Esophagus muscularis mucosa (tissue), 3 donors: Measurements from ENCODE around the gene ANO10.

Source experiments
- POLR2A ChIP-seq: fragments of 450-650 bp; IDR thresholded peaks from one replicate; pipeline ENCODE4 v1.6.1; 2017; ENCODE audit warnings: antibody characterized with exemption, moderate library complexity, mild to moderate bottlenecking, low read depth
- POLR2AphosphoS5 ChIP-seq, 2 donors: sonication (generic); formaldehyde crosslinking; IDR thresholded peaks; one replicate each; pipeline ENCODE4 v1.6.1; 2017; ENCODE audit warnings: antibody characterized with exemption in 2 of 2
- TF ChIP-seq, protein P1 (sequence below), 3 experiments: fragments of 200-600 bp in 2 of 3; fragments of 450-650 bp in 1 of 3; sonication (generic) in 2 of 3; IDR thresholded peaks; one replicate each; pipeline ENCODE4 v1.5.1; 2017 to 2019; ENCODE audit warnings: antibody characterized with exemption in 3 of 3, mild to moderate bottlenecking in 2 of 3, moderate library complexity in 1 of 3

DNA sequence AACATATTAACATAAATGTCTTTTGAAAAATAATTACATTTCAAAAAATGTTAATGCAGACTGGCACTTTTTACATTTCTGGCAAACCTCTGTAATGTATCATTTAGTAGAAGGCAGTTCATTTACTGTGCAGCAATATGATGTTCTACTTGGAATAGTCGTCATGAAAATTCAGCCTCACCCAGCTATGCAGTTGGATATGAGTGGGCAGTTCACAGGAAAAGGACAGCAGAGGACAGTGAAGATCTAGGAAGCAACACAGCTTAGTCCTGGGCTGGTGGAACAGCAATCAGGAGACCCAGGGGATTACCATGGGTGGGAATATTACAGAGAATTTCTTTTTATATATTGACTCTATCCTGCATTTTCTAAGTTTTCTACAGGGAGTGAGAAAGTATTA, 63.6 kb downstream of the ANO10 start:
- TF ChIP-seq POLR2A: no peak
- TF ChIP-seq, protein P1, sequence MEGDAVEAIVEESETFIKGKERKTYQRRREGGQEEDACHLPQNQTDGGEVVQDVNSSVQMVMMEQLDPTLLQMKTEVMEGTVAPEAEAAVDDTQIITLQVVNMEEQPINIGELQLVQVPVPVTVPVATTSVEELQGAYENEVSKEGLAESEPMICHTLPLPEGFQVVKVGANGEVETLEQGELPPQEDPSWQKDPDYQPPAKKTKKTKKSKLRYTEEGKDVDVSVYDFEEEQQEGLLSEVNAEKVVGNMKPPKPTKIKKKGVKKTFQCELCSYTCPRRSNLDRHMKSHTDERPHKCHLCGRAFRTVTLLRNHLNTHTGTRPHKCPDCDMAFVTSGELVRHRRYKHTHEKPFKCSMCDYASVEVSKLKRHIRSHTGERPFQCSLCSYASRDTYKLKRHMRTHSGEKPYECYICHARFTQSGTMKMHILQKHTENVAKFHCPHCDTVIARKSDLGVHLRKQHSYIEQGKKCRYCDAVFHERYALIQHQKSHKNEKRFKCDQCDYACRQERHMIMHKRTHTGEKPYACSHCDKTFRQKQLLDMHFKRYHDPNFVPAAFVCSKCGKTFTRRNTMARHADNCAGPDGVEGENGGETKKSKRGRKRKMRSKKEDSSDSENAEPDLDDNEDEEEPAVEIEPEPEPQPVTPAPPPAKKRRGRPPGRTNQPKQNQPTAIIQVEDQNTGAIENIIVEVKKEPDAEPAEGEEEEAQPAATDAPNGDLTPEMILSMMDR (IDR thresholded peaks at IDR 0.05): no peak
- TF ChIP-seq POLR2AphosphoS5 (IDR thresholded peaks at IDR 0.05): no peak
